Measurements from ENCODE around the gene PAQR7.

DNA sequence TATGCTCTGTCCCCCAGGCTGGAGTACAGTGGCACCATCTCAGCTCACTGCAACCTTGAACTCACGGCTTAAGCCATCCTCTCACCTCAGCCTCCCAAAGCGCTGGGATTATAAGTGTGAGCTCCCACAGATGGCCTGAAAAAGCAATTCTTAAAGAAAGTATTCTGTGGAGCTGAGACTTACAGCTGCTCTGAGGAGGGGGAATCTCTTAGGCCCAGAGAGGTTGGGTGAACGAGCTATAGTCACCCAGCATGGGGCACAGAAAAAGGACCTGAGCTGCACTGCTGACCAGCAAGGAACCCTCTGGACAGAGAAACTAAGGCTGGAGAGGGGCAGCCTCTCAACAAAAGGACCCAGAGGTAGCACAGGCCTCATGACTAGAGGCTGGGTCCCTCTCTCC lies 1.3 kb downstream of the PAQR7 start:
- TF ChIP-seq POLR2A (IDR thresholded peaks at IDR 0.05) (no peak), POLR2AphosphoS5 (IDR thresholded peaks at IDR 0.05) (no peak)
- TF ChIP-seq, protein P1, sequence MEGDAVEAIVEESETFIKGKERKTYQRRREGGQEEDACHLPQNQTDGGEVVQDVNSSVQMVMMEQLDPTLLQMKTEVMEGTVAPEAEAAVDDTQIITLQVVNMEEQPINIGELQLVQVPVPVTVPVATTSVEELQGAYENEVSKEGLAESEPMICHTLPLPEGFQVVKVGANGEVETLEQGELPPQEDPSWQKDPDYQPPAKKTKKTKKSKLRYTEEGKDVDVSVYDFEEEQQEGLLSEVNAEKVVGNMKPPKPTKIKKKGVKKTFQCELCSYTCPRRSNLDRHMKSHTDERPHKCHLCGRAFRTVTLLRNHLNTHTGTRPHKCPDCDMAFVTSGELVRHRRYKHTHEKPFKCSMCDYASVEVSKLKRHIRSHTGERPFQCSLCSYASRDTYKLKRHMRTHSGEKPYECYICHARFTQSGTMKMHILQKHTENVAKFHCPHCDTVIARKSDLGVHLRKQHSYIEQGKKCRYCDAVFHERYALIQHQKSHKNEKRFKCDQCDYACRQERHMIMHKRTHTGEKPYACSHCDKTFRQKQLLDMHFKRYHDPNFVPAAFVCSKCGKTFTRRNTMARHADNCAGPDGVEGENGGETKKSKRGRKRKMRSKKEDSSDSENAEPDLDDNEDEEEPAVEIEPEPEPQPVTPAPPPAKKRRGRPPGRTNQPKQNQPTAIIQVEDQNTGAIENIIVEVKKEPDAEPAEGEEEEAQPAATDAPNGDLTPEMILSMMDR (IDR thresholded peaks at IDR 0.05): no peak
